Activated CD8-positive, alpha-beta memory T cell treated with anti-CD3 and anti-CD28 coated beads for 36 hours (primary cell): Measurements from ENCODE around the gene TENM4. TPM values are rescaled to one million over a fixed set of nuclear protein-coding genes. Genes with fewer than 3 reads are reported as not detected.

ENCODE experiments used
- CTCF ChIA-PET: fragments of 350-600 bp; sonication (Branson Sonifier 250); formaldehyde crosslinking; loops from one replicate; lab custom pipeline; 2021; ENCODE audit warnings: antibody characterized with exemption; lab: Charles Lee
- POLR2A ChIA-PET: fragments of 350-600 bp; sonication (Branson Sonifier 250); formaldehyde crosslinking; loops from one replicate; lab custom pipeline; 2021; ENCODE audit warnings: antibody characterized with exemption; lab: Charles Lee
- total RNA-seq, 2 experiments: library from RNA; stranded (reverse); gene quantifications; one replicate each; pipeline ENCODE4 v1.2.3, GENCODE V29; 2021

The TENM4 gene
- total RNA-seq, 2 experiments from 2014 or later = not detected

- CTCF ChIA-PET = no interaction called here
- POLR2A ChIA-PET = no interaction called here
Measured at GRCh38 chr11:78949976-78950690, 490.7 kb downstream of the TENM4 start.

DNA sequence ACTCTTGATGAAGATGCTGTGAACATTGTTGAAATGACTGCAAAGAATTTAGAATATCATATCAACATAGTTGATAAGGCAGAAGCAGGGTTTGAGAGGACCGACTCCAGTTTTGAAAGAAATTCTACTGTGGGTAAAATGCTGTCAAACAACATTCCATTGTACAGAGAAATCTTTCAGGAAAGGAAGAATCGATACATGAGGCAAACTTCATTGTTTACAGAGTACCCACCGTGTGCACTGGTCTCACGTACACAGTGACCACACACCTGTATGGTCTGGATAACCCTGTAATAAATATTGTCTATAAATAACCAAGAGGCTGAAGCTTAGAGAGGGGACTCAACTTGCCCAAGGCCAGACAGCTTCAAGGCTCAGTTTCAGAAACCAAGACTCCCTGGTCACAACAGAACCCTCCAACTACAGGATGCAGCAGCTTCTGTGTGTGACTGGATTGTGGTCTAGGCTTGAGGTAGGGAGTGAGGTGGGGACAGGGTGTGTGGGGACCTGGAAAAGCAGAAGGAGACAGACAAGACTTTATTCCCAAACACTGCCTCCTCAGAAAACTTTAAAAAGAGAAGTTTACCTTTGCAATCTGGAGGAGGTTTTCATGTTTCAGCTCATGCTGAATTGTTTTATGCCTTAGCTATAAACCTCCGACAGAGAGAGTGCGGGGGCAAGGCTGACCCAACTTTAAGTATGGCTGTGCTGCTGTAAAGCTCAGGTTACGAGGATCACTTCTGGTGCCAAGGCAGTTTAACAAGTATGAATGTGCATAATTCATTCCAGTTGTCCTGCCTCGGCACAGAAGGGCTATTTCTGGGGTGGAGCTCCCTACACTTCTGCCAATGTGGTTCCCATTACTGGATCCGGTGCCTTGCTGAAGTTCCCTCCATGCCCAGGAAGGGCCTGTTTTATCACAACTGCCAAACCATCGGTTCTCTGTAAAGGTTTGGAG, 493.6 kb downstream of the TENM4 start:
- ChIA-PET CTCF (no interaction called here), POLR2A (no interaction called here)

- ChIA-PET POLR2A (no interaction called here), CTCF (no interaction called here)
Measured at GRCh38 chr11:78943841-78944240, 497.0 kb downstream of the TENM4 start.

- POLR2A ChIA-PET = no interaction called here
- CTCF ChIA-PET = interaction anchor here (0.6 kb wide), 1 partner anchor 529 kb away, joined by 4 read pairs; no protein-coding TSS in a partner anchor
Measured at GRCh38 chr11:78943154-78943553, 497.7 kb downstream of the TENM4 start.

DNA sequence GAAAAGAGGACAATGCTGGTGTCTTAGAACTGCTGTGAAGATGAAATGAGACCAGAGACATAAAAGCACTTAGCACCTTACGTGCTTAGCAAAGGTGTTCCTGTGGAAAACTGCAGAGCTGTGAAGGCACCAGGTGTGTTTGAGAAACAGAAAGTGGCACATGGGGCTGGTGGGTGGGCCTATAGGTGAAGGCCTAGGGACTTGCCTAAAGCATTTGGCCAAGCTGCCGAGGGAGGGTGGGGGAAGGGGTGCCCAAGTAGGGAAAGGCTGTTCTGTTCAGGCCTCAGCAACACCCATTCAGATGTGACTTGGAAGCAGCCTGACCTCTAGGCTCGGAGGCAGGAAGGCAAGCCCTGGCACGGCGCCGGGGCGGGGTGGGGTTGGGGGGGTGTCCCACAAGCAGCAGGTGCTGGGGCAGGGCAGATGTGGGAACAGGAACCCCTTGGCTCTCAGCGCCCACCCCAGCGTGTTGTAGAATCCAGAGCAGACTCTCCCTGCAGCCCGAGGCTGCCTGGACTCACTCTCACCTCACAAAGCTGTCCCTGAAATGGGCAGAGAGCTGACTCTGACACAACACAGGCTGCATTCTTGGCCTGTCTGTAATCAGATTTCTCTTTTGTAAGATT, 499.5 kb downstream of the TENM4 start:
- POLR2A ChIA-PET = no interaction called here
- CTCF ChIA-PET = no interaction called here

- POLR2A ChIA-PET = no interaction called here
- CTCF ChIA-PET = no interaction called here
Measured at GRCh38 chr11:78940500-78941225, 500.2 kb downstream of the TENM4 start.

- ChIA-PET POLR2A (no interaction called here), CTCF (no interaction called here)
Measured at GRCh38 chr11:78938971-78939370, 501.9 kb downstream of the TENM4 start.

GRCh38 chr11:78938036-78938435, 502.8 kb downstream of the TENM4 start:
- CTCF ChIA-PET = no interaction called here
- POLR2A ChIA-PET = no interaction called here

DNA sequence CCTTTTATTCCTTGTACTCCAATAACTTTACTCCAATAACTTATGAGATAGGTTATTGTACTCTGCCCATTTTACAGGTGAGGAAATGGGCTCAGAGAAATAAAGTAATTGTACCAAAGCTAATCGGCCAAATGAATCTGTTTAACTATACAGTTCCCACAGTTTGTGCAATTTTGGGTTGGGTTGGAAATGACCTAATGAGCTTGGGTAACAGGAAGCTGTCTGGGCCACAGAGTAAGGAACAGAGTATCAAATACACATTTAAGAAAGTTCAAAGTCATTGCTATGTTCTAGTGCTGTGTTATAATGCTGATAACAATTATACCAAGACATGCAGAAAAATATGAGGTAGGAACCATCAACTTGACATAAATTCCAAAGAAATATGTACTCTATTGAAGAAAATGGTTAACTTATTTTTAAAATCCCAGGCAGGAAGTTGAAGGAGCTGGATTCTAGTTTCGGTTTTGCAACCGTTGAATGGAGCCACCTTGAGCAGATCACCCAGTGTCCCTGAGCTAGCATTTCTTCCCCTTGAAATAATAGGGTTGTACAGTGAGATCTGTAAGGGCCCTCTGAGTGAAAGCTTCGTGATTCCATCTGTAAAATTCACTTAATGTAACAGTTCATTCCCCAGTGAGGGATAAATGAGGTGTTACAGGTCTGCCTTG, 505.3 kb downstream of the TENM4 start:
- ChIA-PET POLR2A (no interaction called here), CTCF (no interaction called here)

DNA sequence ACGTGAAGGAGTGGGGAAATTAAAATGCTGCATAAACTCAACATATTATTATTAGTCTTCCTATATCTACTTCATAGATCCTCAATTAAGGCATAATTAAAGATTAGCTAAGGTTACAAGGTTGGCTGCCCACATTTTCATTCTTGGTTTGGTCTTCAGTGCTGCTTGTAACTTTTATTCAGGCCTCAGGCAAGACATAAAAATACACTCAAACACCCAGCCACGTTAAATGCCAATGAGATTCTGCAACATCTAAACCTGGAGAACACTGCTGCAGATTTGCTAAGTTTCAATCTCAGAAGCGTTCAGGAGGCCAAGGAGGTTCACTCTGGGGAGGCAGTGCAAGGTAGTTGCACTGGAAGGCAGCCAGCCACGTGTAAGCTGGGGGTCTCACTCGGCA, 507.5 kb downstream of the TENM4 start:
- CTCF ChIA-PET = no interaction called here
- POLR2A ChIA-PET = no interaction called here

GRCh38 chr11:78932757-78933156, 508.1 kb downstream of the TENM4 start:
- CTCF ChIA-PET = no interaction called here
- POLR2A ChIA-PET = no interaction called here

DNA sequence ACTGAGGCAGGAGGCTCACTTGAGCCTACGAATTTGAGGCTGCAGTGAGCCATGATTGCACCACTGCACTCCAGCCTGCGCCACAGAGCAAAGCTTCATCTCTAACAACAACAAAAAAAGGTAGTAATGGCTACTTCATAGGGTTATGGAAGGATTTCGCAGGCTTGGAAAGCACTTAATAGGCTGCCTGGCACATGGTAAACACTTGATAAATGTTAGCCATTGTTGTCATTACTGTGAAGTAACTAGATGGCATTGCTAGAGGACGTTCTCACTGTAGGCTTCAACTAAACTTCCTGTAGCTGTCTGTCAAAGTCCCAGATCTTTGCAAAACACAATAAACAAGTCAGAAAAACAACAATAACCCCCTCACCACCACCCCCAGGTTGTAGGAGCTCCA, 508.9 kb downstream of the TENM4 start:
- POLR2A ChIA-PET = no interaction called here

GRCh38 chr11:78930810-78931523, 509.9 kb downstream of the TENM4 start:
- ChIA-PET POLR2A (no interaction called here), CTCF (interaction anchor here (0.7 kb wide), 1 partner anchor 12 kb away, joined by 3 read pairs; no protein-coding TSS in a partner anchor)

More for the DNA sequence above, 508.9 kb downstream of the TENM4 start:
- CTCF ChIA-PET = no interaction called here

DNA sequence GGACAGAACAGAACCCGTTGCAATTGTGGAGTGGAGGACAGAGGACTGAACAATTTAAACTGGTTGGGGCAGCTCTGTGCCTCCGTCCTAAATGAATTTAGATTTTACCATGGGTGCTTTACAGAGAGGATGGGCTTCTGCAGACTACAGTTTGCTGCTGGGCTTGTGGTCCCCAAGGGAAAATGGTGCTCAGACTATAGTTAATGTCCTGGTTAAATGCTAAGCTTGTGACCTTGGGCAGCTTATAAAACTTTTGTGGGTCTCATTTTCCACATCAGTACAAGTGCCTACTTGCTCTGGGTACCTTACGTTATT, 511.0 kb downstream of the TENM4 start:
- CTCF ChIA-PET = interaction anchor here (0.7 kb wide), 1 partner anchor 11 kb away, joined by 3 read pairs; no protein-coding TSS in a partner anchor
- POLR2A ChIA-PET = no interaction called here

- ChIA-PET CTCF (no interaction called here), POLR2A (no interaction called here)
Measured at GRCh38 chr11:78929207-78929905, 511.5 kb downstream of the TENM4 start.

- CTCF ChIA-PET = no interaction called here
Measured at GRCh38 chr11:78927511-78927910, 513.3 kb downstream of the TENM4 start.

GRCh38 chr11:78926633-78927338, 514.0 kb downstream of the TENM4 start:
- POLR2A ChIA-PET = no interaction called here
- CTCF ChIA-PET = no interaction called here

More at GRCh38 chr11:78927511-78927910, 513.3 kb downstream of the TENM4 start:
- POLR2A ChIA-PET = no interaction called here
